OCI-LY1 (cell line): Measurements from ENCODE around the gene PAX3.

Experiments
- H2AFZ ChIP-seq: fragments of 200-600 bp; sonication (generic), shearing (Covaris generic); 2 replicates; pipeline ENCODE4 v1.6.0; 2014; ENCODE audit warnings: antibody characterized with exemption, mild to moderate bottlenecking, low read length
- H3F3A ChIP-seq: fragments of 200-600 bp; sonication (generic), shearing (Covaris generic); 2 replicates; pipeline ENCODE4 v1.6.0; 2014; ENCODE audit warnings: mild to moderate bottlenecking, antibody characterized with exemption, low read length, moderate library complexity; ENCODE audit not compliant: insufficient read depth
- H3K27ac ChIP-seq: fragments of 200-600 bp; sonication (generic); 2 replicates; pipeline ENCODE4 v1.5.1; 2014; ENCODE audit warnings: low read length, mixed run types, mild to moderate bottlenecking, low read depth; ENCODE audit not compliant: poor library complexity, severe bottlenecking
- H3K27me3 ChIP-seq: fragments of 200-600 bp; sonication (generic); 2 replicates; pipeline ENCODE4 v1.6.0; 2014; ENCODE audit warnings: antibody characterized with exemption, mild to moderate bottlenecking, low read length, moderate library complexity; ENCODE audit not compliant: insufficient read depth
- H3K36me3 ChIP-seq: fragments of 200-600 bp; sonication (generic); 2 replicates; pipeline ENCODE4 v1.6.1; 2014; ENCODE audit warnings: mild to moderate bottlenecking, antibody characterized with exemption, low read length, moderate library complexity, mixed read lengths; ENCODE audit not compliant: insufficient read depth
- H3K4me1 ChIP-seq: fragments of 200-600 bp; sonication (generic); 2 replicates; pipeline ENCODE4 v1.5.1; 2014; ENCODE audit warnings: mild to moderate bottlenecking, low read length, moderate library complexity; ENCODE audit not compliant: insufficient read depth, severe bottlenecking
- H3K4me2 ChIP-seq: fragments of 200-600 bp; sonication (generic), shearing (Covaris generic); 2 replicates; pipeline ENCODE4 v1.6.1; 2014; ENCODE audit warnings: low read length
- H3K4me3 ChIP-seq: fragments of 200-600 bp; sonication (generic); 2 replicates; pipeline ENCODE4 v1.5.1; 2014; ENCODE audit warnings: low read length, low read depth, mild to moderate bottlenecking, mixed read lengths; ENCODE audit not compliant: poor library complexity, severe bottlenecking
- H3K79me2 ChIP-seq: fragments of 200-600 bp; shearing (Covaris generic); 2 replicates; pipeline ENCODE4 v1.6.1; 2016; ENCODE audit warnings: mixed run types, low read length, mixed read lengths; ENCODE audit not compliant: insufficient read depth
- H3K9ac ChIP-seq: fragments of 200-600 bp; sonication (generic), shearing (Covaris generic); 2 replicates; pipeline ENCODE4 v1.6.1; 2014; ENCODE audit warnings: mild to moderate bottlenecking, low read length, mixed read lengths
- H3K9me2 ChIP-seq: fragments of 200-600 bp; sonication (generic), shearing (Covaris generic); 2 replicates; pipeline ENCODE4 v1.6.1; 2014; ENCODE audit warnings: low read depth, mild to moderate bottlenecking, low read length, mixed read lengths
- H3K9me3 ChIP-seq: fragments of 200-600 bp; shearing (Covaris generic); 2 replicates; pipeline ENCODE4 v1.6.1; 2014; ENCODE audit warnings: low read length, mixed read lengths
- H4K20me1 ChIP-seq: fragments of 200-600 bp; sonication (generic), shearing (Covaris generic); 2 replicates; pipeline ENCODE4 v1.6.0; 2016; ENCODE audit warnings: mild to moderate bottlenecking, low read length; ENCODE audit not compliant: insufficient read depth
- EZH2 ChIP-seq: fragments of 200-600 bp; sonication (generic), shearing (Covaris generic); IDR thresholded peaks from 2 replicates; pipeline ENCODE4 v1.8.0; 2017; ENCODE audit warnings: borderline replicate concordance, mixed run types, mild to moderate bottlenecking, antibody characterized with exemption, low read length, moderate library complexity, mixed read lengths
- TF ChIP-seq, protein P1 (sequence below): fragments of 200-600 bp; sonication (generic), shearing (Covaris generic); IDR thresholded peaks from 2 replicates; pipeline ENCODE4 v1.5.1; 2017; ENCODE audit warnings: mild to moderate bottlenecking, antibody characterized with exemption, low read length, moderate library complexity, mixed read lengths

PAX3 gene

DNA sequence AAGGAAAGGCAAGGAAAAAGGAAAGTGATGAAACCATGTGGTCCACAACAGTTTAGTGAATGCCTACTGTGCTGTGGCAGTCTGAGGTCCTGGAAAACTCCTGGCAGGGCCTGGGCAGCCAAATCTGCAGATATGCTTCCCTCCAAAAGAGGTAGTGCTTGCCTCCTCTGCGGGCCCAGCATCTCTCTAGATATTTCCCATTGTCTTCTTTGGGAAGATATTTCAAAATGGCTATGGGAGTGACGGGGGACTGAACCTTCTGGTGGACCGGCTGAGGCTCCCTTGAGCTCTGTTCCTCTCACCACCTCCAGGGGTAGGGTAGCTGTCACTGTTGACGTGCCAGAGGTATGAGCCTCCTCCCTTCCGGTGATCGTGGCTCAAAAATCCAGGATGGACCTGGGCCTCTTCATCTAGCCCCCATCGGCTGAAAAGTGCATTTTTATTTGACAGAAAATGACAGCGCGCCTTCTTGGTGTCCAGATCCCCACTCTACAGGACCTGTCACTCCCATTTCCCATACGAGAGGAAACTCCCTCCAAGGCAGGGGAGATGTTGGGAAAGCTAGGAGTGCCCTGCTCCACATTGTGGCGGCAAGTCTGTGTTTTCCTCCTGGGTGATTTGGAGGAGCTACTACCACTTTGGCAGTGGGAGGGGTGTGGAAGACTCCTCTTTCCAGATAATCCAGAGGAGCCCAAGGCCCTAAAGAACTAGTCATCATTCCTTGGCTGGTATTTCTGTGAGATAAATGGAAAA, 9.4 kb upstream of the PAX3 start:
- H3K79me2 ChIP-seq, result no peaks in the 10 kb centered on the region
- H3F3A ChIP-seq, result no peaks in the 10 kb centered on the region
- H3K27me3 ChIP-seq, result no peaks in the 10 kb centered on the region
- no peaks in the 10 kb centered on the region for H3K36me3 ChIP-seq
- no peaks in the 10 kb centered on the region for H3K9me2 ChIP-seq
- H3K9ac ChIP-seq, result no peak overlapping the region
- no peak overlapping the region for H2AFZ ChIP-seq
- no peaks in the 10 kb centered on the region for H3K9me3 ChIP-seq
- no peak for TF ChIP-seq EZH2
- TF ChIP-seq, protein P1, sequence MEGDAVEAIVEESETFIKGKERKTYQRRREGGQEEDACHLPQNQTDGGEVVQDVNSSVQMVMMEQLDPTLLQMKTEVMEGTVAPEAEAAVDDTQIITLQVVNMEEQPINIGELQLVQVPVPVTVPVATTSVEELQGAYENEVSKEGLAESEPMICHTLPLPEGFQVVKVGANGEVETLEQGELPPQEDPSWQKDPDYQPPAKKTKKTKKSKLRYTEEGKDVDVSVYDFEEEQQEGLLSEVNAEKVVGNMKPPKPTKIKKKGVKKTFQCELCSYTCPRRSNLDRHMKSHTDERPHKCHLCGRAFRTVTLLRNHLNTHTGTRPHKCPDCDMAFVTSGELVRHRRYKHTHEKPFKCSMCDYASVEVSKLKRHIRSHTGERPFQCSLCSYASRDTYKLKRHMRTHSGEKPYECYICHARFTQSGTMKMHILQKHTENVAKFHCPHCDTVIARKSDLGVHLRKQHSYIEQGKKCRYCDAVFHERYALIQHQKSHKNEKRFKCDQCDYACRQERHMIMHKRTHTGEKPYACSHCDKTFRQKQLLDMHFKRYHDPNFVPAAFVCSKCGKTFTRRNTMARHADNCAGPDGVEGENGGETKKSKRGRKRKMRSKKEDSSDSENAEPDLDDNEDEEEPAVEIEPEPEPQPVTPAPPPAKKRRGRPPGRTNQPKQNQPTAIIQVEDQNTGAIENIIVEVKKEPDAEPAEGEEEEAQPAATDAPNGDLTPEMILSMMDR, result no peak
- H3K4me3 ChIP-seq, result no peak overlapping the region
- H3K27ac ChIP-seq, result no peak overlapping the region
- H4K20me1 ChIP-seq, result no peaks in the 10 kb centered on the region
- H3K4me2 ChIP-seq, result no peak overlapping the region
- no peaks in the 10 kb centered on the region for H3K4me1 ChIP-seq

DNA sequence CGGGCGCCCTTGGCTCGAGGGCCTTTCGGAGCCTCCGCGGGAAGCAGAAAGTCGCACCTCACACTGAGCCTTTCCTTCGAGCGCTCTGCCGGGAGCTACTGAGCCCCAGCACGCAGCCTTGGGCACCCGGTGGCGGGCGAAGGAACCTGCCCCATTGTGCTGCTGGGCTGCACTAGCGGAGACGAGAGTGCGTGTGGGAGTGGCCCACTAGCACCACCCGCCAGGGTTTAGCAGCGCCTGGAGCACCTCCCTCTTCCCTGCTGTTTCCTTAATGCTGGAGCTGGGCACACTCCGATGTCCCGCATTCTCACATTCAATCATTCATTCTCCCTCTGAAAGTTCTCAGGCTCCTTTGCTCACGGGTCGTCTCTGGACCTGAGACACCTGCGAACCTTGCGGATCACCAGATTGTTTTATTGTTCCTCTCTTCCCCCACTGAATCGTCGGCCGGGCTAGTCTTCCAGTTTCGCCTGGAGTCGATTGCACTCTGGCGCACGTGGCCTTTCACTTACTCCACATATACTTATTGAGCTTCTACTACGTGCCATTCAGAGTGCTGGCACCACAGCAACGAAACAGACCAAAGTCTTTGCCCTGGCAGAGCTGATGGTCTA, 8.5 kb upstream of the PAX3 start:
- Histone ChIP-seq H3K27ac (no peak overlapping the region), H3F3A (no peaks in the 10 kb centered on the region), H3K79me2 (no peaks in the 10 kb centered on the region), H3K4me2 (no peak overlapping the region), H3K4me1 (no peaks in the 10 kb centered on the region), H3K36me3 (no peaks in the 10 kb centered on the region), H4K20me1 (no peaks in the 10 kb centered on the region), H3K27me3 (no peaks in the 10 kb centered on the region), H3K9me2 (no peaks in the 10 kb centered on the region), H3K4me3 (no peak overlapping the region), H2AFZ (no peak overlapping the region), H3K9me3 (no peaks in the 10 kb centered on the region), H3K9ac (no peak overlapping the region)
- TF ChIP-seq, protein P1, result no peak
- no peak for TF ChIP-seq EZH2

DNA sequence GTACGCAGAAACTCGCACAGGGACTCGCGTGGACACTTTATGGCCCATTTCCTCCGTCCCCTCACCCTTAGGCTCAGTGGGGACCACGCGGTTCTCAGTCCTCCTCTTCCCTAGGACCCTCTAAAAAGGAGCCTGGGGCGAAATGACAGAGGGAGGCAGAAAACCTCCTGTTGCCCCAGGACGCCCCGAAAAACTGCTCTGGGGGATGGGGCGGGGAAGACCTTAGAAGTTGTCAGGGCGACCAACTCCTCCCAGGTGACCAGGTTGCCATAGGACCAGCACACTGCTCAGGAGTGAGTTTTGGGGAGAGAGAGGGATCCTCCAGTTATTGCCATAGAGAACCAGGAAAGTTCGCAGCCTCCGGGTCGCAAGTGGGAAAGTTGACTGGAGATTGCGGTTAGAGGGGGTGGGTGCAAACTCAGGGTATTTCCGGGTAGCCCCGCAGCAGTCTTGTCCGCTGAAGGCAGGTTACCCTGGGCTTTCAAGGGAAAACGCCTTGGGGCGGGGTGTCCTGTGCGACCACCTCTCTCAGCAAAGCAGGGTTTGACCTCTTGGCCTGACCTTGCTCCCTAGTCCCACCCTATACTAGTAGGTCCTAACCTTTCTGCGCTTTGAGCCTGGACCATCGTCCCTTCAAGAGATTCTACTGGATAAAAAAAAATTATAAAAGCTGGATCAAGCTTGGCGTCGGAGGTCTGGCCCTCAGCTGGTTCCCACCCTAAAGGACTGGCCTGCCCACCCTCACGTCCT, 7.8 kb upstream of the PAX3 start:
- Histone ChIP-seq H3K9me3 (no peaks in the 10 kb centered on the region), H3K36me3 (no peaks in the 10 kb centered on the region), H3K4me2 (no peak overlapping the region), H3F3A (no peaks in the 10 kb centered on the region), H4K20me1 (no peaks in the 10 kb centered on the region), H3K27me3 (no peaks in the 10 kb centered on the region), H3K9me2 (no peaks in the 10 kb centered on the region), H3K79me2 (no peaks in the 10 kb centered on the region), H3K27ac (no peak overlapping the region), H2AFZ (no peak overlapping the region), H3K4me1 (no peaks in the 10 kb centered on the region), H3K9ac (no peak overlapping the region), H3K4me3 (no peak overlapping the region)
- TF ChIP-seq, protein P1, result no peak
- TF ChIP-seq EZH2, result no peak
